DOHH2 (cell line): Measurements from ENCODE around the gene LRP10.

Experiments
- EZH2phosphoT487 ChIP-seq: fragments of 200-600 bp; sonication (generic); IDR thresholded peaks from 2 replicates; pipeline ENCODE4 v1.6.1; 2017; ENCODE audit warnings: borderline replicate concordance, mild to moderate bottlenecking, antibody characterized with exemption, low read length, moderate library complexity, mixed read lengths
- TF ChIP-seq, protein P1 (sequence below): fragments of 200-600 bp; sonication (generic); IDR thresholded peaks from one replicate; pipeline ENCODE4 v1.5.1; 2014; ENCODE audit warnings: antibody characterized with exemption, mild to moderate bottlenecking, low read depth, low read length; ENCODE audit not compliant: poor library complexity, severe bottlenecking

GRCh38 chr14:22878271-22879246 lies 7.0 kb downstream of the LRP10 start:
- TF ChIP-seq, protein P1, sequence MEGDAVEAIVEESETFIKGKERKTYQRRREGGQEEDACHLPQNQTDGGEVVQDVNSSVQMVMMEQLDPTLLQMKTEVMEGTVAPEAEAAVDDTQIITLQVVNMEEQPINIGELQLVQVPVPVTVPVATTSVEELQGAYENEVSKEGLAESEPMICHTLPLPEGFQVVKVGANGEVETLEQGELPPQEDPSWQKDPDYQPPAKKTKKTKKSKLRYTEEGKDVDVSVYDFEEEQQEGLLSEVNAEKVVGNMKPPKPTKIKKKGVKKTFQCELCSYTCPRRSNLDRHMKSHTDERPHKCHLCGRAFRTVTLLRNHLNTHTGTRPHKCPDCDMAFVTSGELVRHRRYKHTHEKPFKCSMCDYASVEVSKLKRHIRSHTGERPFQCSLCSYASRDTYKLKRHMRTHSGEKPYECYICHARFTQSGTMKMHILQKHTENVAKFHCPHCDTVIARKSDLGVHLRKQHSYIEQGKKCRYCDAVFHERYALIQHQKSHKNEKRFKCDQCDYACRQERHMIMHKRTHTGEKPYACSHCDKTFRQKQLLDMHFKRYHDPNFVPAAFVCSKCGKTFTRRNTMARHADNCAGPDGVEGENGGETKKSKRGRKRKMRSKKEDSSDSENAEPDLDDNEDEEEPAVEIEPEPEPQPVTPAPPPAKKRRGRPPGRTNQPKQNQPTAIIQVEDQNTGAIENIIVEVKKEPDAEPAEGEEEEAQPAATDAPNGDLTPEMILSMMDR = no peak
- TF ChIP-seq EZH2phosphoT487 = no peak
